GM12878 (cell line): ENCODE data around the gene NOP56. TPM values are rescaled to one million over a fixed set of nuclear protein-coding genes. Genes with fewer than 3 reads are reported as not detected.

Experiments
- ATAC-seq: fragments of 200-7000 bp; cut with Tn5 transposase; 3 replicates; pipeline ENCODE4 v1.9.1; 2020; ENCODE audit warnings: mild to moderate bottlenecking, moderate library complexity
- BruUV-seq: library from RNA; stranded (reverse); fragments of 400-500 nt; replicated peaks from 2 replicates; lab custom pipeline; 2021; lab: Mats Ljungman, UMichigan
- CTCF ChIA-PET: fragments of 300-600 bp; sonication (Branson Sonifier 250); formaldehyde crosslinking; extraction: SDS; loops from one replicate; lab custom pipeline; 2021; ENCODE audit warnings: inconsistent platforms; lab: Yijun Ruan, JAX
- POLR2A ChIA-PET: fragments of 350-600 bp; formaldehyde crosslinking; extraction: SDS; loops from one replicate; lab custom pipeline; 2021; ENCODE audit warnings: inconsistent platforms; lab: Charles Lee
- RAD21 ChIA-PET: fragments of 300-600 bp; sonication (Branson Sonifier 250); formaldehyde crosslinking; loops from one replicate; lab custom pipeline; 2023; ENCODE audit warnings: antibody characterized with exemption; ENCODE audit not compliant: unreplicated experiment; lab: Charles Lee
- SMC1A ChIA-PET: fragments of 300-600 bp; sonication (Branson Sonifier 250); formaldehyde crosslinking; loops from one replicate; lab custom pipeline; 2023; ENCODE audit not compliant: unreplicated experiment, uncharacterized antibody; lab: Charles Lee
- DNase-seq: peaks from one replicate; pipeline ENCODE4 v3.0.0-alpha.2; 2011; ENCODE audit warnings: low read depth, low spot score
- FAIRE-seq: peaks from 3 replicates; lab custom pipeline; 2011; peaks lifted over from hg19 to GRCh38; lab: Jason Lieb, UNC
- H2AFZ ChIP-seq: 2 replicates; pipeline ENCODE4 v1.6.0; 2011; ENCODE audit warnings: low read depth, low read length, control low read depth; ENCODE audit not compliant: control insufficient read depth
- H3K27ac ChIP-seq: 2 replicates; pipeline ENCODE4 v1.5.1; 2011; ENCODE audit warnings: control low read depth; ENCODE audit not compliant: control insufficient read depth, insufficient read depth
- H3K27me3 ChIP-seq, 2 experiments: replicated peaks in 1 of 2; 2 replicates each; pipeline versions ENCODE4 v1.6.0 to v1.6.1; 2011; ENCODE audit warnings: low read length in 1 of 2; ENCODE audit not compliant: control insufficient read depth in 2 of 2, insufficient read depth in 2 of 2
- H3K36me3 ChIP-seq, 2 experiments: 2 replicates each; pipeline ENCODE4 v1.5.1; 2011; ENCODE audit warnings: low read length in 1 of 2; ENCODE audit not compliant: control insufficient read depth in 2 of 2, insufficient read depth in 2 of 2
- H3K4me1 ChIP-seq: 2 replicates; pipeline ENCODE4 v1.6.1; 2011; ENCODE audit warnings: mild to moderate bottlenecking, low read length, moderate library complexity, mixed read lengths; ENCODE audit not compliant: control insufficient read depth, insufficient read depth
- H3K4me2 ChIP-seq: 2 replicates; pipeline ENCODE4 v1.6.0; 2011; ENCODE audit warnings: control low read depth; ENCODE audit not compliant: control insufficient read depth, insufficient read depth
- H3K4me3 ChIP-seq: fragments of 200-600 bp; sonication (generic); 2 replicates; pipeline ENCODE4 v1.5.1; 2016
- H3K79me2 ChIP-seq: 2 replicates; pipeline ENCODE4 v1.6.0; 2011; ENCODE audit warnings: low read length; ENCODE audit not compliant: control insufficient read depth, insufficient read depth
- H3K9ac ChIP-seq: 2 replicates; pipeline ENCODE4 v1.8.0; 2011; ENCODE audit warnings: low read length, control low read depth, mixed read lengths; ENCODE audit not compliant: control insufficient read depth, insufficient read depth
- H3K9me3 ChIP-seq: replicated peaks from 3 replicates; pipeline ENCODE4 v1.5.1; 2011; ENCODE audit warnings: mild to moderate bottlenecking, low read length; ENCODE audit not compliant: control insufficient read depth, insufficient read depth
- H4K20me1 ChIP-seq: 2 replicates; pipeline ENCODE4 v1.6.0; 2011; ENCODE audit not compliant: control insufficient read depth, insufficient read depth
- EED ChIP-seq: sonication (generic); IDR thresholded peaks from 2 replicates; pipeline ENCODE4 v1.6.1; 2016; ENCODE audit warnings: antibody characterized with exemption, low read depth
- HDAC2 ChIP-seq: fragments of 200-600 bp; sonication (generic); IDR thresholded peaks from 2 replicates; pipeline ENCODE4 v1.6.1; 2017
- IRF3 ChIP-seq: fragments of 450-650 bp; IDR thresholded peaks from 2 replicates; pipeline ENCODE4 v1.6.1; 2014; ENCODE audit warnings: mild to moderate bottlenecking
- IRF4 ChIP-seq: IDR thresholded peaks from 2 replicates; pipeline ENCODE4 v1.6.1; 2011; ENCODE audit warnings: low read depth, low read length
- IRF5 ChIP-seq: fragments of 450-650 bp; IDR thresholded peaks from 2 replicates; pipeline ENCODE4 v1.6.1; 2017; ENCODE audit warnings: borderline replicate concordance
- MEF2A ChIP-seq: IDR thresholded peaks from 2 replicates; pipeline ENCODE4 v1.6.1; 2011; ENCODE audit warnings: low read depth, mild to moderate bottlenecking, low read length, moderate library complexity; ENCODE audit not compliant: insufficient read depth
- MXI1 ChIP-seq: fragments of 150-350 bp; IDR thresholded peaks from 2 replicates; pipeline ENCODE4 v1.6.1; 2011; ENCODE audit warnings: low read depth, mild to moderate bottlenecking, inconsistent platforms, low read length, improper control_type of control experiment
- RAD51 ChIP-seq: fragments of 450-650 bp; IDR thresholded peaks from 2 replicates; pipeline ENCODE4 v1.6.1; 2016; ENCODE audit warnings: moderate library complexity, mild to moderate bottlenecking, inconsistent platforms
- RB1 ChIP-seq: fragments of 450-650 bp; formaldehyde crosslinking; IDR thresholded peaks from 2 replicates; pipeline ENCODE4 v1.6.1; 2017; ENCODE audit warnings: mild to moderate bottlenecking, borderline replicate concordance
- SMARCA5 ChIP-seq: fragments of 450-650 bp; IDR thresholded peaks from 2 replicates; pipeline ENCODE4 v1.6.1; 2017; ENCODE audit warnings: mild to moderate bottlenecking
- TCF3 ChIP-seq: IDR thresholded peaks from 2 replicates; pipeline ENCODE4 v1.6.1; 2012; ENCODE audit warnings: low read depth, mild to moderate bottlenecking, low read length, borderline replicate concordance; ENCODE audit not compliant: insufficient read depth
- ZBTB40 ChIP-seq: fragments of 450-650 bp; IDR thresholded peaks from 2 replicates; pipeline ENCODE4 v1.6.1; 2016; ENCODE audit warnings: mild to moderate bottlenecking, moderate library complexity, borderline replicate concordance
- ZNF687 ChIP-seq: fragments of 450-650 bp; IDR thresholded peaks from 2 replicates; pipeline ENCODE4 v1.6.1; 2017; ENCODE audit warnings: mild to moderate bottlenecking, moderate library complexity
- WGBS: methylation state at CpG from one replicate; pipeline ENCODE4 v1.1.6; 2016; ENCODE audit warnings: low lambda C conversion rate; ENCODE audit not compliant: insufficient replicate concordance, insufficient coverage; ENCODE audit errors: missing lambda C conversion rate; 5-methylcytosine and 5-hydroxymethylcytosine counted together
- in situ Hi-C: fragments of 300-500 bp; cut with MboI; formaldehyde crosslinking; loops from 9 replicates; pipeline ENCODE4 v1.14.3; 2018; ENCODE audit warnings: mixed read lengths
- intact Hi-C: fragments of 100-400 bp; cut with micrococcal nuclease; formaldehyde crosslinking; loops from one replicate; pipeline ENCODE4 v1.14.2; 2022; ENCODE audit not compliant: unreplicated experiment
- polyA plus RNA-seq, 11 experiments: library from polyadenylated mRNA; depleted of rRNA in 4 of 11; unstranded in 6 of 11; stranded (reverse) in 5 of 11; fragments of >200 nt; fragmentation: Nextera tagmentation in 4 of 11; fragmentation: Illumina TruSeq in 1 of 11; extraction: Ambion mirVana in 4 of 11; extraction: Trizol in 1 of 11; gene quantifications; 1 replicate in 1 of 11; 2 replicates in 10 of 11; pipeline versions ENCODE4 v1.2.1 to v1.2.3, GENCODE V29; 2011 to 2016; ENCODE audit warnings: inconsistent platforms in 2 of 11, missing spikeins in 2 of 11, low read depth in 1 of 11
- total RNA-seq, 4 experiments: library from RNA; depleted of rRNA in 3 of 4; stranded (reverse); fragments of >200 nt in 3 of 4; fragmentation: Illumina TruSeq in 1 of 4; extraction: Trizol in 1 of 4; gene quantifications; 2 replicates each; pipeline versions ENCODE4 v1.2.1 to v1.2.3, GENCODE V29; 2013 to 2021

The NOP56 gene
- total and polyA plus RNA-seq, 10 of the 15 experiments (the other 5 are each of a cell fraction or from before 2014, with no cell fraction given): 254 to 550 (median 464) TPM

GRCh38 chr20:2698912-2699311 lies 46.5 kb downstream of the NOP56 start:
- FAIRE-seq: no peak
- Histone ChIP-seq H3K9ac (no peak overlapping the region), H4K20me1 (no peaks in the 10 kb centered on the region), H3K9me3 (no peaks in the 10 kb centered on the region), H3K36me3 (no peaks in the 10 kb centered on the region), H3K27ac (no peak overlapping the region), H3K4me1 (no peaks in the 10 kb centered on the region), H2AFZ (no peak overlapping the region), H3K4me2 (no peak overlapping the region), H3K79me2 (no peaks in the 10 kb centered on the region), H3K4me3 (no peak overlapping the region), H3K27me3 (peaks cover 3 to 13% of the 10 kb centered on the region in 2 experiments)
- ChIA-PET CTCF (no interaction called here), RAD21 (no interaction called here), POLR2A (no interaction called here), SMC1A (no interaction called here)
- intact Hi-C loops: no loop called here
- DNase-seq: no peak
- 28% methylated on average over 4 of the region's 4 CpGs for WGBS
- no TSS peak for BruUV-seq
- in situ Hi-C loops: no loop called here
- ATAC-seq: no peak
- TF ChIP-seq ZNF687: no peak
- TF ChIP-seq SMARCA5: no peak
- no peak for TF ChIP-seq IRF5
- TF ChIP-seq RB1: no peak
- TF ChIP-seq ZBTB40: no peak
- no peak for TF ChIP-seq HDAC2
- no peak for TF ChIP-seq MEF2A
- TF ChIP-seq RAD51: no peak
- TF ChIP-seq MXI1: no peak
- no peak for TF ChIP-seq IRF4
- no peak for TF ChIP-seq EED
- TF ChIP-seq TCF3: no peak
- no peak for TF ChIP-seq IRF3
